DND-41 (cell line): ENCODE measurements around the gene ITGA7.

Experiments
- ATAC-seq: fragments of 200-7000 bp; cut with Tn5 transposase; 3 replicates; pipeline ENCODE4 v1.9.1; 2021; ENCODE audit warnings: low read depth; ENCODE audit not compliant: insufficient read depth
- DNase-seq: peaks from one replicate; pipeline ENCODE4 v3.0.0-alpha.2; 2020
- H2AFZ ChIP-seq: 2 replicates; pipeline ENCODE4 v1.6.0; 2012; ENCODE audit warnings: low read depth, low read length
- H3K27ac ChIP-seq: 2 replicates; pipeline ENCODE4 v1.5.1; 2012; ENCODE audit warnings: low read length, inconsistent platforms
- H3K27me3 ChIP-seq: fragments of 200-600 bp; sonication (generic); 2 replicates; pipeline ENCODE4 v1.6.0; 2012; ENCODE audit warnings: low read length, mild to moderate bottlenecking, inconsistent platforms; ENCODE audit not compliant: insufficient read depth, poor library complexity
- H3K36me3 ChIP-seq: 2 replicates; pipeline ENCODE4 v1.5.1; 2012; ENCODE audit warnings: low read length, inconsistent platforms; ENCODE audit not compliant: insufficient read depth
- H3K4me1 ChIP-seq: 2 replicates; pipeline ENCODE4 v1.5.1; 2012; ENCODE audit warnings: mild to moderate bottlenecking, low read length; ENCODE audit not compliant: insufficient read depth
- H3K4me2 ChIP-seq: 2 replicates; pipeline ENCODE4 v1.6.0; 2012; ENCODE audit warnings: mild to moderate bottlenecking, moderate library complexity, low read length, inconsistent platforms; ENCODE audit not compliant: insufficient read depth
- H3K4me3 ChIP-seq, 2 experiments: fragments of 200-600 bp in 1 of 2; shearing (Covaris generic) in 1 of 2; 2 replicates each; pipeline ENCODE4 v1.5.1; 2012 to 2016; ENCODE audit warnings: inconsistent platforms in 2 of 2, low read length in 2 of 2, mild to moderate bottlenecking in 2 of 2, low read depth in 1 of 2, moderate library complexity in 1 of 2
- H3K79me2 ChIP-seq: 2 replicates; pipeline ENCODE4 v1.6.0; 2012; ENCODE audit warnings: low read length, inconsistent platforms; ENCODE audit not compliant: insufficient read depth
- H3K9ac ChIP-seq: 2 replicates; pipeline ENCODE4 v1.6.0; 2012; ENCODE audit warnings: low read depth, mild to moderate bottlenecking, inconsistent platforms, low read length, moderate library complexity
- H3K9me3 ChIP-seq: 2 replicates; pipeline ENCODE4 v1.5.1; 2012; ENCODE audit warnings: low read length, moderate library complexity, mild to moderate bottlenecking, inconsistent platforms; ENCODE audit not compliant: insufficient read depth, severe bottlenecking
- H4K20me1 ChIP-seq: 2 replicates; pipeline ENCODE4 v1.6.0; 2012; ENCODE audit warnings: low read length; ENCODE audit not compliant: insufficient read depth
- CTCF ChIP-seq: IDR thresholded peaks from 2 replicates; pipeline ENCODE4 v1.5.1; 2012; ENCODE audit warnings: borderline replicate concordance, low read length, moderate library complexity, mild to moderate bottlenecking; ENCODE audit not compliant: poor library complexity, severe bottlenecking; ENCODE audit errors: extremely low read depth
- EZH2 ChIP-seq: IDR thresholded peaks from 3 replicates; pipeline ENCODE4 v1.6.1; 2012; ENCODE audit warnings: borderline replicate concordance, low read depth, mild to moderate bottlenecking, moderate library complexity, low read length, inconsistent platforms; ENCODE audit not compliant: severe bottlenecking

Gene ITGA7

GRCh38 chr12:55698241-55698955, 9.3 kb downstream of the ITGA7 start:
- no peak overlapping the region for H3K4me3 ChIP-seq

GRCh38 chr12:55697686-55698085, 10.0 kb downstream of the ITGA7 start:
- Histone ChIP-seq H3K4me1 (no peaks in the 10 kb centered on the region), H3K9me3 (no peaks in the 10 kb centered on the region), H3K36me3 (no peaks in the 10 kb centered on the region), H2AFZ (no peak overlapping the region), H3K9ac (no peak overlapping the region), H3K4me3 (no peak overlapping the region), H3K79me2 (no peaks in the 10 kb centered on the region), H3K27ac (no peak overlapping the region), H4K20me1 (no peaks in the 10 kb centered on the region), H3K4me2 (no peak overlapping the region), H3K27me3 (peaks cover 3% of the 10 kb centered on the region)
- TF ChIP-seq EZH2 (no peak), CTCF (no peak)
- DNase-seq (no peak), ATAC-seq (no peak)

More at GRCh38 chr12:55698241-55698955, 9.3 kb downstream of the ITGA7 start:
- Histone ChIP-seq H3K9me3 (no peaks in the 10 kb centered on the region), H3K27ac (no peak overlapping the region), H3K4me1 (no peaks in the 10 kb centered on the region), H3K79me2 (no peaks in the 10 kb centered on the region), H4K20me1 (no peaks in the 10 kb centered on the region), H3K9ac (no peak overlapping the region), H3K36me3 (no peaks in the 10 kb centered on the region), H2AFZ (no peak overlapping the region), H3K27me3 (peaks cover 3% of the 10 kb centered on the region), H3K4me2 (no peak overlapping the region)
- no peak for TF ChIP-seq EZH2
- DNase-seq (no peak), ATAC-seq (no peak)

GRCh38 chr12:55696796-55697462, 10.8 kb downstream of the ITGA7 start:
- no peak overlapping the region for H2AFZ ChIP-seq
- DNase-seq (no peak), ATAC-seq (no peak)
- no peak overlapping the region for H3K4me2 ChIP-seq
- no peaks in the 10 kb centered on the region for H3K79me2 ChIP-seq
- no peaks in the 10 kb centered on the region for H4K20me1 ChIP-seq
- no peaks in the 10 kb centered on the region for H3K4me1 ChIP-seq
- peaks cover 3% of the 10 kb centered on the region for H3K27me3 ChIP-seq
- H3K9ac ChIP-seq: no peak overlapping the region
- no peak overlapping the region for H3K4me3 ChIP-seq
- no peaks in the 10 kb centered on the region for H3K9me3 ChIP-seq
- H3K27ac ChIP-seq: no peak overlapping the region
- H3K36me3 ChIP-seq: no peaks in the 10 kb centered on the region
- TF ChIP-seq EZH2 (no peak), CTCF (no peak)

- no peaks in the 10 kb centered on the region for H4K20me1 ChIP-seq
- H3K9me3 ChIP-seq: no peaks in the 10 kb centered on the region
- DNase-seq (no peak), ATAC-seq (no peak)
- no peak overlapping the region for H2AFZ ChIP-seq
- H3K27me3 ChIP-seq: peaks cover 3% of the 10 kb centered on the region
- no peaks in the 10 kb centered on the region for H3K79me2 ChIP-seq
- TF ChIP-seq CTCF (no peak), EZH2 (no peak)
- H3K4me1 ChIP-seq: no peaks in the 10 kb centered on the region
- H3K36me3 ChIP-seq: no peaks in the 10 kb centered on the region
- no peak overlapping the region for H3K9ac ChIP-seq
- H3K4me3 ChIP-seq: no peak overlapping the region
- no peak overlapping the region for H3K4me2 ChIP-seq
- H3K27ac ChIP-seq: no peak overlapping the region
These were observed 11.6 kb downstream of the ITGA7 start for GRCh38 chr12:55696141-55696540.
